Endothelial cell (in vitro differentiated cells): Measurements from ENCODE around the gene ABRACL. TPM values are rescaled to one million over a fixed set of nuclear protein-coding genes. Genes with fewer than 3 reads are reported as not detected.

Experiments
- DNase-seq: peaks from one replicate; pipeline ENCODE4 v3.0.0; 2021; ENCODE audit warnings: low spot score
- H3K27ac Mint-ChIP-seq: one replicate; pipeline ENCODE4 v1.8.0; 2021; ENCODE audit warnings: mixed read lengths, inconsistent platforms; ENCODE audit not compliant: unreplicated experiment
- H3K27me3 Mint-ChIP-seq: one replicate; pipeline ENCODE4 v1.8.0; 2021; ENCODE audit warnings: mild to moderate bottlenecking, moderate library complexity, mixed read lengths, inconsistent platforms; ENCODE audit not compliant: unreplicated experiment
- H3K36me3 Mint-ChIP-seq: one replicate; pipeline ENCODE4 v1.8.0; 2021; ENCODE audit warnings: mild to moderate bottlenecking, low read depth, mixed read lengths, inconsistent platforms; ENCODE audit not compliant: unreplicated experiment
- H3K4me1 Mint-ChIP-seq: one replicate; pipeline ENCODE4 v1.8.0; 2021; ENCODE audit warnings: mild to moderate bottlenecking, mixed read lengths, inconsistent platforms; ENCODE audit not compliant: unreplicated experiment
- H3K4me3 Mint-ChIP-seq: one replicate; pipeline ENCODE4 v1.8.0; 2021; ENCODE audit warnings: mild to moderate bottlenecking, mixed read lengths, inconsistent platforms; ENCODE audit not compliant: unreplicated experiment
- H3K9me3 Mint-ChIP-seq: one replicate; pipeline ENCODE4 v1.8.0; 2021; ENCODE audit warnings: mixed read lengths, inconsistent platforms; ENCODE audit not compliant: unreplicated experiment
- total RNA-seq: library from RNA; stranded (reverse); fragmentation: NEBNext Ultra II Directional; extraction: Animal tissue kit (Norgen Biotek cat#: 25700); gene quantifications from one replicate; pipeline ENCODE4 v1.2.1, GENCODE V29; 2021; ENCODE audit not compliant: unreplicated experiment
- TF ChIP-seq, protein P1 (sequence below): fragments of 200-600 bp; sonication (generic); IDR thresholded peaks from one replicate; pipeline ENCODE4 v1.5.0; 2021; ENCODE audit warnings: antibody characterized with exemption; ENCODE audit not compliant: unreplicated experiment

ABRACL gene
- total RNA-seq, 1 donor from 2014 or later, result 117 TPM

DNA sequence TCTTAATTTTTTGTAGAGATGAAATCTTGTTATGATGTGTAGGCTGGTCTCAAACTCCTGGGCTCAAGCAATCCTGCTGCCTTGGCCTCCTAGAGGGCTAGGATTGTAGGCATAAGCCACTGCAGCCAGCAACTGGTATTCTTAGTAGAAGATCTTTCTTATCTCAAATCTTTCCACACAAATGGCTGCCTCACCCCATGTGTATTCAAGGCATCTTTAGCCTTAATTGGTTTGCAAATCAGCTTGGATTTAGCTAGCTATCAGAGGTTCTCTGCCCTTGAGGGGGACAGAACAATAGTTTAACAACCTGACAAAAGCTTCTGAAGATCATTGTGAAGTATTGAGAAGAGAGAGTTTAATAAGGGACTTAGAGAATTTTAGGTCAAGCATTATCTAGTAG is 17.9 kb upstream of the ABRACL start:
- Mint-ChIP-seq H3K27me3 (no peaks in the 10 kb centered on the region), H3K4me1 (no peaks in the 10 kb centered on the region), H3K9me3 (no peaks in the 10 kb centered on the region), H3K27ac (no peak overlapping the region), H3K4me3 (no peak overlapping the region), H3K36me3 (no peaks in the 10 kb centered on the region)
- no peak for DNase-seq
- TF ChIP-seq, protein P1, sequence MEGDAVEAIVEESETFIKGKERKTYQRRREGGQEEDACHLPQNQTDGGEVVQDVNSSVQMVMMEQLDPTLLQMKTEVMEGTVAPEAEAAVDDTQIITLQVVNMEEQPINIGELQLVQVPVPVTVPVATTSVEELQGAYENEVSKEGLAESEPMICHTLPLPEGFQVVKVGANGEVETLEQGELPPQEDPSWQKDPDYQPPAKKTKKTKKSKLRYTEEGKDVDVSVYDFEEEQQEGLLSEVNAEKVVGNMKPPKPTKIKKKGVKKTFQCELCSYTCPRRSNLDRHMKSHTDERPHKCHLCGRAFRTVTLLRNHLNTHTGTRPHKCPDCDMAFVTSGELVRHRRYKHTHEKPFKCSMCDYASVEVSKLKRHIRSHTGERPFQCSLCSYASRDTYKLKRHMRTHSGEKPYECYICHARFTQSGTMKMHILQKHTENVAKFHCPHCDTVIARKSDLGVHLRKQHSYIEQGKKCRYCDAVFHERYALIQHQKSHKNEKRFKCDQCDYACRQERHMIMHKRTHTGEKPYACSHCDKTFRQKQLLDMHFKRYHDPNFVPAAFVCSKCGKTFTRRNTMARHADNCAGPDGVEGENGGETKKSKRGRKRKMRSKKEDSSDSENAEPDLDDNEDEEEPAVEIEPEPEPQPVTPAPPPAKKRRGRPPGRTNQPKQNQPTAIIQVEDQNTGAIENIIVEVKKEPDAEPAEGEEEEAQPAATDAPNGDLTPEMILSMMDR, result no peak

DNA sequence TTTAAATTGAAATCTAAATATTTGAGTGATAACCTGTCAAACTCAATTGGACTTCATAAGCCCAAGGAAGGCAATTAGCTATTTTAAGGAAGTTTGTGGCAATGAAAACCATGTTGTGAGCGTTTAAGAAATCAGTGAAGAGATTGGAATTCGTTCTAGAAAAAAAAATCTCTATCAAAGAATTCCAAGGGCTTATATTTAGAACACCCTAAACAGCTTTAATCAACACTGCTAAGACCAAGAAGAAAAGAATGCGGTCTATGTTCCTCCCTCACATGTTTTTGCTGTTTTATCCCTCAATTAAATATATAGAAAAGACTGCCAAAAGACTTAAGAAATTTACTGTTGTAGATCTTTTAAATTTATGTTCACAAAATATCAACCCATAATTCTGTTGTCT is 16.6 kb upstream of the ABRACL start:
- TF ChIP-seq, protein P1, result no peak

DNA sequence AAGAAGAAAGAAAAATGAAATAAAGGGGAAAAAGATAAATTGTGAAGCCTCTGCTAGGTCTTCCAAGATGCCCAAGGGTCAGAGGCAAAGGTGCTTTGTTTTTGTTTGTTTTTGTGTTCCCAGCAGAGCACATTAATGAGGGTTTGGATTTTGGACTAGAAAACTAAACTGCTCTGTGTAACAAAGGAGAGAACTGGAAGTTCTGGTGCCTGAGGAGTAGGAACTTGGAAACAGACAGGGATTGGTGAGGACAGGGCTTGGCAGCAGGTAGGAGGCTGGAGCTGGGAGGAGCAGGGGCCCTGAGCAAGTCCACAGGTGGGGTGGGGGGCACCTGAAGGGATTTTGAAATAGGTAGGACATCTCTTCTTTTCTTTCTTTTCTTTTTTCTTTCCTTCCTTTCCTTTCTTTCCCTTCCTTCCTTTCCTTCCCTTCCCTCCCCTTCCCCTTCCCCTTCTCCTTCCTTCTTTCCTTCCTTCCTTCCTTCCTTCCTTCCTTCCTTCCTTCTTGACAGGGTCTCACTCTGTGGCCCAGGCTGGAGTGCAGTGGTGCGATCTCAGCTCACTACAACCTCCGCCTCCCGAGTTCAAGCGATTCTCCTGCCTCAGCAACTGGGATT is 15.3 kb upstream of the ABRACL start:
- H3K27me3 Mint-ChIP-seq, result no peaks in the 10 kb centered on the region

More for the DNA sequence above, 16.6 kb upstream of the ABRACL start:
- Mint-ChIP-seq H3K4me1 (no peaks in the 10 kb centered on the region), H3K27me3 (no peaks in the 10 kb centered on the region), H3K4me3 (no peak overlapping the region), H3K36me3 (no peaks in the 10 kb centered on the region), H3K9me3 (no peaks in the 10 kb centered on the region), H3K27ac (no peak overlapping the region)
- no peak for DNase-seq

DNA sequence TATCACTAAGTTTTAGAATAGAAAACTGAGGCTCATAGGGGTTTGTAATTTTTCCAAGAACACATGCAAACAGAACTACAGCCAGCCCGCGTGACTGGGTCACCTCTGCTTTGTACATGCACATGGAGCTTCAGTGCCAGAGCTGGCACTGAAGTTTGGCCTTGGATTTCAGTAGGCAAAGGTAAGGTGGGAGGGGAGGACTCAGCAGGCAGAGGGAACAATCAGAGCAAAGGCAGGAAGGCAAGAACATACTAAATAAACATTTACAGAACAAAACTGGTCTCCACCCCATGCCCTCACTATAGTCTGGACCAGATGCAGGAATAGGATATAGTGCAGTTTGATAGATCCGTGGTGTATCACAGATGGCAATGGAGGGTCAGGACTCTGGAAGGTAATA is 13.6 kb upstream of the ABRACL start:
- H3K9me3 Mint-ChIP-seq, result no peaks in the 10 kb centered on the region
- H3K36me3 Mint-ChIP-seq, result no peaks in the 10 kb centered on the region
- DNase-seq, result no peak
- H3K27ac Mint-ChIP-seq, result no peak overlapping the region
- TF ChIP-seq, protein P1, result no peak
- no peaks in the 10 kb centered on the region for H3K27me3 Mint-ChIP-seq
- H3K4me1 Mint-ChIP-seq, result no peaks in the 10 kb centered on the region
- H3K4me3 Mint-ChIP-seq, result no peak overlapping the region

More for the DNA sequence above, 15.3 kb upstream of the ABRACL start:
- H3K36me3 Mint-ChIP-seq, result no peaks in the 10 kb centered on the region
- no peaks in the 10 kb centered on the region for H3K4me1 Mint-ChIP-seq
- no peak for DNase-seq
- H3K4me3 Mint-ChIP-seq, result no peak overlapping the region
- no peak overlapping the region for H3K27ac Mint-ChIP-seq
- H3K9me3 Mint-ChIP-seq, result no peaks in the 10 kb centered on the region
- TF ChIP-seq, protein P1, result no peak

DNA sequence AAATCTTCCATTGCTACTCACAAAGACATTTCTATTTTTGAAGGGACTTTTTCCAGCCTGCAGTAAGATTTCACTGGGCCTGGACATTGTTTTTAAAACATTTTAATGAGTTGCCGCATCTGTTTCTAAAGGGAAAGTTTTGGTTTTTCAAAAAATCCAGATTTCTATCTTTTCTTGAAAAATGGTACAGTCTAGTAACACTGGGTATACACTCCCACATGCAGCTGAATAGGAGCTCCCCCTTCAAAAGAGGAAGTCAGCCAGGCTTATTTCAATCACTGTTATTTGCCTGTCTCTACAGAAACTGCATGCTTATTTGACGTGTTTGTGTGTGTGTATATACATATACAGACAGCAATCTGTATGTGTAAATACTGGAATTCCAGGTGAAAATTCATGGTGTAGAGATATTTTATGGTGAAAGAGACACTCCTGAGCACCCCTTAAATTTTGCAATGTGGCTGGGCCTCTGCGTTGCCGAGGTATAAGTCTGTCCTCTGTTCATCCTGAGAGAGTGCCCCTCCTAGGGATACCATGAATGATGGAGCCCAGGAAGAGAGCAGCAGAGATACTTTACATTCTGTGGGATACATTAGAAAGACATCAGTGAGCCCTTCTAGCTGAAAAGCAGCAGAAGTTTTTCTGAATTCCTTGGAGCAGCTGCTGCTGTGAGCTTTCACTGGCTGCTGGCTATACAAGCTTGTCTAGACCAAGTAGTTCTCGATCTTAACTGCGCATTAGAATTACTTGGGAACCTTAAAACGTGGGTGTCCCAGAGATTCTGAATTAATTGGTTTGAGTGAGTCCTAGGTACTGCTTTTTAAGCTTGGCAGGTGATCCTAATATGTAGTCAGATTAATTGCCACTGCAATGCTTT is 12.0 kb upstream of the ABRACL start:
- Mint-ChIP-seq H3K9me3 (no peaks in the 10 kb centered on the region), H3K4me1 (no peaks in the 10 kb centered on the region), H3K36me3 (no peaks in the 10 kb centered on the region), H3K27ac (no peak overlapping the region), H3K27me3 (no peaks in the 10 kb centered on the region), H3K4me3 (no peak overlapping the region)
- no peak for DNase-seq
- TF ChIP-seq, protein P1, result no peak
